ENCODE measurements around the gene TCF4.

TCF4 gene

DNA sequence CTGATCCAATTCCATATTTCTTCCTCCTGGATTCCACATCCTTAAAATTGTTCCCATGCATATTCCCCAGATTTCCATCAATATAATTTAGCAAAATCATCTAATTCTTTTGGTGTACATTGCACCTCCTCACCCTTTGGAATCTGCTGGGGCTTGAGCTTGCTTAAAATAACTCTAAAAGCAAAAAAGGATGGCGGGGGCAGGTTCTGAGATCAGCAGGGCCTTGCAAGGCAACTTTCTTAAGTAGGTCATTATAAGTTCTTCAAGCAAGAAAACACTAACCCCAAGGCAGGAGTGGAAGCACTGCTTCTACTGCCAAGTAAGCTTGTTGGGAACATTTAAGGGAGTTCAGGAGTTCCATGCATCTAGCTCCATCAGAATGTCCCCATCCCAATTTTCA, 374.4 kb downstream of the TCF4 start:
- no peak overlapping the region for H3K4me3 ChIP-seq (ENCODE audit: low read length, poor library complexity, severe bottlenecking)
- no peaks in the 10 kb centered on the region for H3K27me3 ChIP-seq (ENCODE audit: insufficient read depth, low read length, poor library complexity, severe bottlenecking)
- H2AFZ ChIP-seq (ENCODE audit: low read length), result no peak overlapping the region
- H3K4me2 ChIP-seq (ENCODE audit: low read depth, low read length, poor library complexity, severe bottlenecking), result no peak overlapping the region
- no peaks in the 10 kb centered on the region for H3K9me2 ChIP-seq (replicated peaks; ENCODE audit: low read depth, low read length)
- no peak for TF ChIP-seq EZH2phosphoT487 (IDR thresholded peaks at IDR 0.05; ENCODE audit: borderline replicate concordance)
- TF ChIP-seq, protein P1, sequence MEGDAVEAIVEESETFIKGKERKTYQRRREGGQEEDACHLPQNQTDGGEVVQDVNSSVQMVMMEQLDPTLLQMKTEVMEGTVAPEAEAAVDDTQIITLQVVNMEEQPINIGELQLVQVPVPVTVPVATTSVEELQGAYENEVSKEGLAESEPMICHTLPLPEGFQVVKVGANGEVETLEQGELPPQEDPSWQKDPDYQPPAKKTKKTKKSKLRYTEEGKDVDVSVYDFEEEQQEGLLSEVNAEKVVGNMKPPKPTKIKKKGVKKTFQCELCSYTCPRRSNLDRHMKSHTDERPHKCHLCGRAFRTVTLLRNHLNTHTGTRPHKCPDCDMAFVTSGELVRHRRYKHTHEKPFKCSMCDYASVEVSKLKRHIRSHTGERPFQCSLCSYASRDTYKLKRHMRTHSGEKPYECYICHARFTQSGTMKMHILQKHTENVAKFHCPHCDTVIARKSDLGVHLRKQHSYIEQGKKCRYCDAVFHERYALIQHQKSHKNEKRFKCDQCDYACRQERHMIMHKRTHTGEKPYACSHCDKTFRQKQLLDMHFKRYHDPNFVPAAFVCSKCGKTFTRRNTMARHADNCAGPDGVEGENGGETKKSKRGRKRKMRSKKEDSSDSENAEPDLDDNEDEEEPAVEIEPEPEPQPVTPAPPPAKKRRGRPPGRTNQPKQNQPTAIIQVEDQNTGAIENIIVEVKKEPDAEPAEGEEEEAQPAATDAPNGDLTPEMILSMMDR (conservative IDR thresholded peaks at IDR 0.05; ENCODE audit: low read length), result no peak
- no peaks in the 10 kb centered on the region for H3K36me3 ChIP-seq (ENCODE audit: insufficient read depth, low read length)
- H3K79me2 ChIP-seq (ENCODE audit: insufficient read depth, low read length), result no peaks in the 10 kb centered on the region
- H3K9me3 ChIP-seq (ENCODE audit: insufficient read depth, low read depth, low read length), result no peaks in the 10 kb centered on the region
- H3F3A ChIP-seq (ENCODE audit: low read depth), result no peaks in the 10 kb centered on the region
- no peaks in the 10 kb centered on the region for H4K20me1 ChIP-seq (ENCODE audit: insufficient read depth, low read length, poor library complexity, severe bottlenecking)
- H3K9ac ChIP-seq (ENCODE audit: low read depth, low read length, poor library complexity, severe bottlenecking), result no peak overlapping the region
- no peaks in the 10 kb centered on the region for H3K4me1 ChIP-seq (ENCODE audit: insufficient read depth, low read length, poor library complexity, severe bottlenecking)

DNA sequence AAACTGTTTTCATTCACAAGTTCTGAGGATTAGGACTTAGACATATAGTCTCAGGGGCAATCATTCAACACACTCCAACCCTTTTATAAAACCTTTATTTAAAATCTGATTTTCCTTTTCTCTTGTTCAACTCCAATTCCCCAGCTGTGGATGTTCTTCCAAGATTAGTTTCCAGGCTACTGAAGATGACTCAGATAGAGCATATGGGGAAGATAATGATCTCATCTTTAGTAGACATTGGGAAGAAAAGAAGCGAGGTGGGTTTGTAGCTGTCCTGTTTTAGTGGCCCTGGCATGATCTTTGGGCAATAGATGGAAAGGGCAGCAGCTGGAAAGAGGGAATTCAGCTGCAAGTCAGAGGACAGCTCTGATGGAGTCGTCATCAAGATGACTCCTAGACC, 381.1 kb downstream of the TCF4 start:
- Histone ChIP-seq H3K9me3 (ENCODE audit: insufficient read depth, low read depth, low read length) (no peaks in the 10 kb centered on the region), H3K36me3 (ENCODE audit: insufficient read depth, low read length) (no peaks in the 10 kb centered on the region), H3K4me1 (ENCODE audit: insufficient read depth, low read length, poor library complexity, severe bottlenecking) (no peaks in the 10 kb centered on the region), H3K4me3 (ENCODE audit: low read length, poor library complexity, severe bottlenecking) (no peak overlapping the region), H3K9me2 (replicated peaks; ENCODE audit: low read depth, low read length) (no peaks in the 10 kb centered on the region), H3K27me3 (ENCODE audit: insufficient read depth, low read length, poor library complexity, severe bottlenecking) (no peaks in the 10 kb centered on the region), H3K4me2 (ENCODE audit: low read depth, low read length, poor library complexity, severe bottlenecking) (no peak overlapping the region), H2AFZ (ENCODE audit: low read length) (no peak overlapping the region), H3F3A (ENCODE audit: low read depth) (no peaks in the 10 kb centered on the region), H3K79me2 (ENCODE audit: insufficient read depth, low read length) (no peaks in the 10 kb centered on the region), H3K9ac (ENCODE audit: low read depth, low read length, poor library complexity, severe bottlenecking) (no peak overlapping the region), H4K20me1 (ENCODE audit: insufficient read depth, low read length, poor library complexity, severe bottlenecking) (no peaks in the 10 kb centered on the region)
- TF ChIP-seq, protein P1 (conservative IDR thresholded peaks at IDR 0.05; ENCODE audit: low read length), result no peak
- no peak for TF ChIP-seq EZH2phosphoT487 (IDR thresholded peaks at IDR 0.05; ENCODE audit: borderline replicate concordance)

DNA sequence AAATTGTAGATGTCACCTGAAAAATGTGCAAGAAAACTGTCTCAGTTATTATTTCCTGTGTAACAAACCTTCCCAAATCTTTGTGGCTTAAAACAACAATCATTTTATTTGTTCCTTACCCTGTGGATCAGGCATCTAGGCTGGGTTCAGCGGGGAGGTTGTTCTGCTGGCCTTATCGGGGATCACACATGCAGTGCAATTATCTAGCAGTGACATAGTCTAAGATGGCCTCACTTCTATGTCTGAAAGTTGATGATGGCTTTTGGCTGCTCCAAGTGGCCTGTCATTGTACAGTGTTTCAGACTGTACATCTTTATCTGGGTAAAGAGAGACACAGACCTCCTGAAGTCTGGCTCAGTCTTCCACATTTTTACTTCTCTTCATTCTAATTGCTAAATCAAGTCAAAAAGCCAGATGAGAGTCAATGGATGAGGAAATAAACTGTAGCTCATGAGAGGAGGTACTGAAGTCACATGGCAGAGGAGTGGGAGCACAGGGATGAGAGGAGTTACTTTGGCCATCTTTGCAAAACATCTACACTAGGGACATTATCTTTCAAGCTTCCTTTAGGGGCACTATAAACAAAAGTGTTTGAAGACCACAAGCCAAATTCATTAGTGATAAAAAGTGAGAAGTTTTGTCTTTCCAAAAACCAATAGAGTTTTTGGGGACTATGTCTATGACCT, 385.6 kb downstream of the TCF4 start:
- H3K4me3 ChIP-seq (ENCODE audit: low read length, poor library complexity, severe bottlenecking), result no peak overlapping the region
- no peaks in the 10 kb centered on the region for H4K20me1 ChIP-seq (ENCODE audit: insufficient read depth, low read length, poor library complexity, severe bottlenecking)

More for the DNA sequence above, 385.6 kb downstream of the TCF4 start:
- Histone ChIP-seq H3K27me3 (ENCODE audit: insufficient read depth, low read length, poor library complexity, severe bottlenecking) (no peaks in the 10 kb centered on the region), H3K4me1 (ENCODE audit: insufficient read depth, low read length, poor library complexity, severe bottlenecking) (no peaks in the 10 kb centered on the region), H2AFZ (ENCODE audit: low read length) (no peak overlapping the region), H3K9me3 (ENCODE audit: insufficient read depth, low read depth, low read length) (no peaks in the 10 kb centered on the region), H3F3A (ENCODE audit: low read depth) (no peaks in the 10 kb centered on the region), H3K4me2 (ENCODE audit: low read depth, low read length, poor library complexity, severe bottlenecking) (no peak overlapping the region), H3K79me2 (ENCODE audit: insufficient read depth, low read length) (no peaks in the 10 kb centered on the region), H3K36me3 (ENCODE audit: insufficient read depth, low read length) (no peaks in the 10 kb centered on the region), H3K9me2 (replicated peaks; ENCODE audit: low read depth, low read length) (no peaks in the 10 kb centered on the region), H3K9ac (ENCODE audit: low read depth, low read length, poor library complexity, severe bottlenecking) (no peak overlapping the region)
- no peak for TF ChIP-seq EZH2phosphoT487 (IDR thresholded peaks at IDR 0.05; ENCODE audit: borderline replicate concordance)
- TF ChIP-seq, protein P1 (conservative IDR thresholded peaks at IDR 0.05; ENCODE audit: low read length), result no peak

All from Loucy (cell line).